HG03045 (cell line): Measurements from ENCODE around the gene SULT1C2.
"Not testable (repeated sequence)": the region's sequence is repeated elsewhere in the genome, so short reads cannot be mapped to it uniquely, and the experiment has no call there.

Experiments used
- ATAC-seq: cut with Tn5 transposase; IDR thresholded peaks from one replicate; pipeline ENCODE4 v1.9.1; 2021; ENCODE audit warnings: mild to moderate bottlenecking, moderate library complexity; ENCODE audit not compliant: unreplicated experiment

The SULT1C2 gene

DNA sequence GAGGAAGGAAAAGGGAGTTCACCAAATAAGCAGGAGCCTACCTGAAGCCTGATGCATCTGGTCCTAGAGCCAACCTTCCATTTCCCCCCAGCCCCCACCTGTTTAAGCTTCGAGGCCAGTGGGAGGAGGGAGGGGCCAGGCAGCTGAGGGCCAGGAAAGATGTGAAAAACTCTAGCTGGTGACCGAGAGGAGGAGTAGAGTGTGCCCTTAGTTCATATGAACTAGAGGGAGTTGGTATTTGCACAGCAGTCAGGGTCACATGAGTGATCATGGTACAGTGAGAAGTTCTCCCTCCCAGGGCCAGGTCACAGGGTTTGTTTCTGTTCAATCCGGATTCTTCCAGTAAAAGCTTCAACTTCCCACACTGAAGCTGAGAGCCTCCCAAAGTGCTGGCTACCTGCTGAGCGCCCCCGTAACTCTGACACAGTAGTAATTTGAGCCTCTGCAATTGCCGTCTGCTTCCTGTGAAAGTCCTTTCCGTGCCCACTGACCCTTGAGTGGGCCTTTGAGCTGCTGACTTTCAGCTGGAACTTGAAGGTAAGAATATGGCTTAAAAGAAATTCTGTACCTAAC lies at the start of gene SULT1C2:
Gene SULT1C2 (plus strand): TSS at position 362 of the 573 bp plus-strand sequence. CDS start 4,773 bp downstream, outside the sequence.
- ATAC-seq: no peak

DNA sequence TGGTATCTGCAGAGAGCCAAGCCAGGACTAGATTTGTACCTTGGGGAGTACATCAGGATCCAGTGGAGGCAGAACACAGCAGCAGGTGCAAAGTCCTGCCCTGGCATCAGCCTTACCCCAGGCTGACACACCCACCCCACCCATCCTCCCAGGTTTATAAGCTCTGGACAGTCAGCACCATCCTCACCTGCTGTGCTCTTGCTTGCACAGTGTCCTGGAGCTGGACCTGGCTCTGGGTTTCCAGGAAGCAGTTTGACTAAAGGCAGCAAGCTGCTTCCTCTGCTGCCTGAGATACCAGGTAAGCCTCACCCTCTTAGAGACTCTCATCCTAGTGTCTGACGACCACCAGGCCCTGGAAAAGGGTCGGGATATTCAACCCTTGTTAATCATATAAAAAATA lies 48.9 kb upstream of the SULT1C2 start, which contains the start of gene SULT1C3:
Gene SULT1C3 (plus strand): TSS at position 183 of the 400 bp plus-strand sequence. CDS start 7,227 bp downstream, outside the sequence.
- ATAC-seq: no peak

- no peak for ATAC-seq
Observed at GRCh38 chr2:108240966-108241365, 47.7 kb upstream of the SULT1C2 start.

DNA sequence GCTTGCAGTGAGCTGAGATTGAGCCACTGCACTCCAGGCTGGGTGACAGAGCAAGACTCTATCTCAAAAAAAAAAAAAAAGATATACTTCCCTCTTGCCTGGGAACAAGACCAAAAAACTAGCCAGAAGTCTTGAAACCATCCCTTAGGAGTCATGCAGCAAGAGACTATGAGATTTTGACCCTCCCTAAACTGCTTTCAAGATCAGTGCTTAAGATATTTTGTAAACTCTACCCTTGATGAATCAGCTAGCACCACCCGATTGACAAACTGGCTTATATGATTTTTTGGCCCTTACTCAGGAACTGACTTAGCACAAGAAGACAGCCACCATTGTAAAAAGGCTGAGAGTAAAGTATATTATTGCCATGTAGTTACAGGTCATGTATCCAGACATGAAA lies 45.1 kb upstream of the SULT1C2 start:
- no peak for ATAC-seq

- ATAC-seq: no peak
Observed at GRCh38 chr2:108244667-108245414, 43.9 kb upstream of the SULT1C2 start.

- no peak for ATAC-seq
Observed at GRCh38 chr2:108253106-108253505, 35.6 kb upstream of the SULT1C2 start.

DNA sequence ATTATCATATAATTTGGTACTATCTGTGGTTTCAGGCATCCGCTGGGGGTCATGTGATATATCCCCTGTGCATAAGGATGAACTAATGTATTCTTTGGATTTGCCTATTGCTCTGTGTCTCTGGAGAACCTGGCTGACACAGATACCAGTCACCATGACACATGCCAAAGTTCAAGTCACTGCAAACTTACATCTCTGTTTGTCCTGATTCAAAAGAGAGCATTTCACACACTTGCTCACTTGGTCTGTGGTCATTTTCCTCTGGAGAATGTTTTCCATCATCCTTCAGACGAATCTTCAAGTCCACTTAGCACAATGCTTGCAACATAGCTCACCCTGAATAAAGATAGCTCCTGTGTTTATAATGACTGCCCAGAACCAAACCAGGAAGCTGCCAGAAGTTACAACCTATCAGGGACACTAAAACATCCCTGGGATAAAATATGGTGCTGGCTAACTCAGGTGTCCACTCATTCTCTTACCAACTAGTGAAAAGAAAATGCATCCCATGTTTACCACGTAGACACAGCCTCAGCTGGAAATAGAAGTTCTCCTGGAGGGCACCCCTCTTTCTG lies 30.9 kb upstream of the SULT1C2 start:
- no peak for ATAC-seq

GRCh38 chr2:108260773-108261172 lies 27.9 kb upstream of the SULT1C2 start:
- ATAC-seq: no peak

DNA sequence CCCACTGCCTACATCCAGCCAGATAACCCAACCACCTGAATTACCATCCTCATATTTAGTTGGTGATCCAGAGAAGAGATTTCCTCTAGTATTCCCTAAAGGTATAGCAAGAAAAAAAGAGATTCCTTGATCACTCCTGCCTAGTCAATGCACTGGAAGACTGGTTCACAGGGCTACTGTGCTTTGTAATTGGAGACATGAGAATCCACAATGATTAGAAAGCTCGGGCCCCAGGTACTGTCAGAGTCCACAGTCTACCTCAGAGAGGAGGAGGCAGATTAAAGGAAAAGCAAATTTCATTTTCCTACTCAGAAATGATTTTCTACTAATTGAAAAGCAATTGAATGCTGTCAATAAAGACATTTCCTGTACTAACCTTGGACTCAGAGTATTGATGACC lies 26.7 kb upstream of the SULT1C2 start:
- ATAC-seq: no peak

DNA sequence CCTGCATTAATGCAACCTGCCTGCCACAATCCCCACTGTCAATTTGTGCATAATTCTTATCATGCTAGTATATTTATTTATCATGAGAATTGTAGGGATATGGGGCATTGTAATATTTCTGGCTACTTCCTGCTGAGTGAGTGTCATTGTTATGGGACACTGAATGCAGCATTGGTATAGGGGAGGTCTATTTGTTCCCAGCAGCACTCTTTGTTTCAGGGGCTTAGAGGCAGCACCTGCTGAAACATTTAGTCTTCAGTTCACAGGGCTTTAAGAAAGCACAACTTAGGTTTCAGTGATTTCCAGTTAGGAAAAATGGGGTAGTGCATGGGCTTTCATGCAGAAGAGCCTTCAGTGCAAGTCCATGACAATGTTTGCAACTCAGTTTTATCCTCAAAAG lies 25.3 kb upstream of the SULT1C2 start:
- no peak for ATAC-seq

DNA sequence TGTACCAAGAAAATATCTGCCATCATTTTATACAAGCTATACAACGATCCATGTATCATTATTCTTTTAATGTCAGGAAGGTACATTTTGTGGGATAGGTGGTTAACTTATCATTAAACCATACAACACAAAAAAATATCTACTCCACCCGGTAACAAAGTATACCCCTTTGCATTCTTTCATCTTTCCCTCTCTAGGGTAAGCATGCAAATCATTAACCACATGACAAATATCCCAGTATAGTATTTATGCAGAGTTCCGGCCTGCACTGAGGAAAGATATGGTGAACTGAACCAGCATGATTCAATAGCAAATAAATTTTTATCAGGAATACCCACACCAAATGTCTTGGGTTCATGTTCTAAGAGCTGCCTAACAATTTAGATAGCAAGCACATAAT lies 22.5 kb upstream of the SULT1C2 start:
- no peak for ATAC-seq

GRCh38 chr2:108267101-108267500 lies 21.6 kb upstream of the SULT1C2 start:
- no peak for ATAC-seq

- no peak for ATAC-seq
Observed at GRCh38 chr2:108268001-108268400, 20.7 kb upstream of the SULT1C2 start.

DNA sequence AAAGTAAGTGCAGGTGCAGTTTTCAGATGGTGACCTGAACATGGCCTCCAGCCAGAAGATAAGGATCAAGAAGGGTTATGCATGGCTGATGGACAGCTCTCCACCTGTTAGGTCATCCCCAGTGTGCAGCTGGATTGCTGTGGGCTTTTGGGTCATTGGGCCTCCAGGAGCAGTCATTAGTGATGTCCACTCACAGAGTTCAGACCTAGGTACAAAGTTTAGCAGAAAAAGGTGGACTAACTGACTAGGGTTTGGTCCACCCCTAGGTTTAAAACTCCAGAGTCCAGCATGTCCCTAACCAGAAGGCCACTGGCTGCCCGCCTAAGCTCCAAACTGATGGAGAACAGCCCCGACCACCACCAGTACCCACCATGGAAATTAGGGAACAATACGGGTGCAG lies 18.3 kb upstream of the SULT1C2 start:
- no peak for ATAC-seq

- no peak for ATAC-seq
Observed at GRCh38 chr2:108270768-108271506, 17.8 kb upstream of the SULT1C2 start.

DNA sequence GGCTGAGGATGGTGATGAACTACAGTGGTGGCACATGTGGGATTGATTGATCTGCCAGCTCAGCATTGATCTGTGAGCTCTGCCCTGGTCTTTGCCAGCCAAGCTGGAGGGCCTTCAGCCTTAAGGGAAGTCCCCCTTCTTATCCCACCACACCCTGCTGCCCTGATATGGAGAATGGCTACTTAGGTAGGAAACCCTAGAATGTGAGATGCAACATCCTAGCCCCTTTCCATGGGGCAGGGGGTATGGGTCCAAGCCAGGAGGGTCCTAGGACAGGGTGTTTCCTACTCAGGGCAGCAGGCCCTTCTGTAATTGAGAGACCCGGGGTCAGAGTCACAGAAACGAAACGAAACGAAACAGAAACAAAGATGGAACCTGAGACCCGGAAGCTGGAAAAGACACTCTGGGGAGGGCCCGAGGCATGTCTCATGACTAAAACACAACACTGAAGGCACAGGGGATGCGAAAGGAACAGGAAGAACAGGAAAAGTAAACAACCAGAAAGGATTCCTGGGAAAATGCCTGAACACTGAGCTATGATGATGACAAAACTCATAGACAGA lies 16.9 kb upstream of the SULT1C2 start:
- ATAC-seq: no peak

DNA sequence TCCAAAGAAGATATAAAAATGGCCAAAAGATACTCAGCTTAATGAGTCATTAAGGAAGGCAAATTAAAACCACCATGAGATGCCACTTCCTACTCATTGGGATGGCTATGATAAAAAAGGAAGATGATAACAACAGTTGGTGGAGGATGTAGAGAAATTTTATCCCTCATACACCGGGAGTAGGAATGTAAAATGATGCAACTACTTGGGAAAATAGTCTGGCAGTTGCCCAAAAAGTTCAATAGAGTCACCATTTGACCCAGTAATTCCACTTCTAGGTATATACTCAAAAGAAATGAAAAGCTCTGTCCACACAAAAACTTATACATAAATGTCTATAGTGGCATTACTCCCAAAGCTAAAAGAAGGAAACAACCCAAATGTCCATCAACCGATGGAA lies 10.1 kb upstream of the SULT1C2 start:
- ATAC-seq: no peak

DNA sequence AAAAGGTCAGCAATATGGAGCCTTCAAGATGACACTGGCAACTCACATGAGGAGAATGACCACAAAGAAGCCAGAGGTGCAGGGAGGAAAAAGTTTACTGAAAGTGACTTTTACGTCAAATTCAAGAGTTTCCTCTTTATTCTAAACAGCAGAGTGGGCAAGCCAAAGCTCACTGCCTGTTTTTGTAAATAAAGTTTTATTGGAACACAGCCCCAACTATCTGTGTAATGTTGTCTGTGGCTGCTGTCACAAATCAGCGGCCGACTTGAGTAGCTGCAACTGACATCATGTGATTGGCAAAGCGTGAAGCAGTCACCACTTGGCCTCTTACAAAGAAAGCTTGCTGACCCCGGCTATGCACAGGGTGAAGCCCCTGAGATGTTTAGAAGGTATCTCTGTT lies 9.2 kb upstream of the SULT1C2 start:
- no peak for ATAC-seq

GRCh38 chr2:108280466-108280865 lies 8.2 kb upstream of the SULT1C2 start:
- no peak for ATAC-seq

- ATAC-seq: not testable (repeated sequence)
Observed at GRCh38 chr2:108284566-108284965, 4.1 kb upstream of the SULT1C2 start.

DNA sequence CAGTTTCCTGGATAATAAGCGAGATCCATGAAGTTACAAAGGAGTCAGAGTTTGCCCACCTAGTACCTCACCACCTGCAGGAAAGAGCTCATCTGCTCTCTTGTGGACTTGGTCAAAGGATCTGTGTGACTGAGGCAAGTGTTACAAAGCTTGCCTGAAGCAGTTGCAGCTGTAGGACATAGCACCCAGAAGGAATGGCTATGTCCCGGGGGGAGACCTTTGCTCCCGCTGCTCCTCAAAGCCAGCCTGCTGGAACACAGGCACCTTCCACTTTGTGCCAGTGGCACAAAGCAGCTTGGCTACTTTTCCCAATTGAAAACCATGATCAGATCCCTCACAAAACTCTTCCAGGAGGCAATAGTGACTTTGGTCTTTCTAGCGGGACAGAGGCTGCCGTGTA lies 3.1 kb upstream of the SULT1C2 start:
- ATAC-seq: no peak
